ENCODE results near the gene COL2A1.
A peak's percentile ranks its signal among the peaks of the same experiment; 100 is the strongest.

The COL2A1 gene

DNA sequence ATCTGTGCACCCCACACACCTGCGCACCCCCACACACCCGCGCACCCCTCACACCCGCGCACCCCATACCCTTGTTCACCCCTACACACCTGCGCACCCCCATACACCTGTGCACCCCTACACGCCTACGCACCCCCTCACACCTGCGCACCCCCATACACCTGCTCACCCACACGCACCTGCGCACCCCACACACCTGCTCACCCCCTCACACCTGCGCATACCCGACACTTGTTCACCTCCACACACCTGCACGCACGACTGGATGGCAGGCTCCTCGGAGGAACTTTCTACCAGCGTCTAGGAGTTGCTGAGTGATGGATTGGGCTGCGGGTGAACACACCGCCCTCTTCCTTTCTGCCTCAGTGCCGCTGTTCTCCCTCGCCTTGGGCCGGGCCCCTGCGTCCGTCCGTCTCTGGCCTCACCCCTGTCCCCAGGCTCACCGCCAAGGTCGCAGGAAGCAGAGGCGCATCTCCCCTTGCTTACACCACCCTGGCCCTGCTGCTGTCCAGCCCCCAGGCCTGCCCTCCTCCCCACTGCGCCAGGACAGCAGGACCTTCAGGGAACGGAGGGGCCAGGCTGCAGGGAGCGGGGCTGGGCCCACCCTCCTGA, 61.6 kb downstream of the COL2A1 start:
- no peak for DNase-seq

GRCh38 chr12:47941871-47942613, 62.2 kb downstream of the COL2A1 start:
- DNase-seq = peak; percentile 24

GRCh38 chr12:47941475-47941780, 62.8 kb downstream of the COL2A1 start:
- DNase-seq = no peak

DNA sequence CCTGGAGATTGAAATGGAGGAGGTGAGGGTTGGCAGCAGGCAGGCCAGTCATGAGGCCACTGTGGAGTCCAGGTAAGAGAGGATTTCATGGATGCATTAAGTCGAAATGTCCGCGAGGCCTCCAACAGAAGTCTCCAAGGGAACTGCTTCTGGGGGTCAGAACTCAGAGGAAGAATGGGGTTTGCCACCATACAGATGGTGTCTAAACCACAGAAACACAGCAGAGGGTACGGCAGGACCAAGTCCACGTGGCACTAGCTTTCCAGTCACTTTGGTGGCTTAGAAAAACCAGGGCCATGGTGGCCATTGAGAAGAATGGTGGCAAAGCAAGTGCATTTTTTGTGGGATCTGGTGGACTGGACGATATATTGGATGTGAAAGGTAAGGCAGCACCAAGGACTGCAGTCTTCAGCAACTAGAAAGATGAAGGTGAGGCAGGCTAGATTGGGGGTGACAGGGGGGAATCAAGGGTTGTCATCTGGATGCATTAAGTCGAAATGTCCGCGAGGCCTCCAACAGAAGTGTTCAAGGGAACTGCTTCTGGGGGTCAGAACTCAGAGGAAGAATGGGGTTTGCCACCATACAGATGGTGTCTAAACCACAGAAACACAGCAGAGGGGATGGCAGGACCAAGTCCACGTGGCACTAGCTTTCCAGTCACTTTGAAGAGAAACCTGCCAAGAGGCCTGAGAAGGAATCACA, 63.4 kb downstream of the COL2A1 start:
- DNase-seq = no peak

DNA sequence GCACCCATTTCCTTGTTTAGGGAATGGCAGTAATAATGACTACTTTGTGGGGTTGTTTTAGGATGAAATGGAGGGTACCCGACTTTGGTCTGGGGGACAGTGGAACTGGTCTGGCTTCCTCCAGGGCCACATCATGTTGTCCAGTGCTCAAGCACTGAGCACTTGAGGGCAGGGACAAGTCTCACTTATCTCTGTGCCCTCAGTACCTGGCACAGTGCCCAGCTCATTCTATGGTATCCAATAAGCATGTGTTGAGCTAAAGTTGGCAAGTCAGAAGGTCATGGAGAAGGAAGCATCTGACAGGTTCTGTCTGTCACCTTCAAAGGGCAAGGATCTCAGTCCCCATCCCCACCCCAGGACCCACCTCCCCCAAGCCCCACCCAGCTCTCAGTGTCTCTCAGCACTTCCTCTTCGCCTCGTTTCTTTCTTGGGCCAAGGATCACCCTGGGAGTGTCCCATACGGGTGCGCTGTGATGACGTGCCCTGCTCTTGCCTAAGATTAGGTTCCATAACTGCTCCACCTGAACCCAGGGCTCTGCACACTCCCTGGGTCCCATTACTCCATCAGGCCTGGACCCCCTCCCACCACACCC, 65.2 kb downstream of the COL2A1 start:
- DNase-seq = peak; percentile 90

DNA sequence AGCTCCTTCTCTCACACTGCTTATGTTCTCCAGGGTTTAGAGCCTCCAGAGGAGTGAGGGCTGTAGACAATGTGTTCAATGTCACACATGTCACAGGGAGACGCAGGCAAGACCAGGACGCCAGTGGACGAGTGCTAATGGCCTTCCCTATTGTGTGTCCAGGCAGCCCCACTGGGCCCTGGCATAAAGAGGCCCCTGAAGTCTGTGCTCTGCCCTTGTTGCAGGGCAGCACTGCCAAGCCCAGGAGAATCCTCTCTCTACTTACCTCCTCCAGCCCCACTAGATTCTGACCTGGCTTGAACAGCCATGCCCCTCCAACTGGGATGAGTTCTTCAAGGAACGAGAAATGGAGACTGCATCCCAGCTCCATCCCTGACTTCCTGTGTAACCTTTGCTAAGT, 65.7 kb downstream of the COL2A1 start:
- DNase-seq = no peak

GRCh38 chr12:47938093-47938492, 66.2 kb downstream of the COL2A1 start:
- DNase-seq = no peak

DNA sequence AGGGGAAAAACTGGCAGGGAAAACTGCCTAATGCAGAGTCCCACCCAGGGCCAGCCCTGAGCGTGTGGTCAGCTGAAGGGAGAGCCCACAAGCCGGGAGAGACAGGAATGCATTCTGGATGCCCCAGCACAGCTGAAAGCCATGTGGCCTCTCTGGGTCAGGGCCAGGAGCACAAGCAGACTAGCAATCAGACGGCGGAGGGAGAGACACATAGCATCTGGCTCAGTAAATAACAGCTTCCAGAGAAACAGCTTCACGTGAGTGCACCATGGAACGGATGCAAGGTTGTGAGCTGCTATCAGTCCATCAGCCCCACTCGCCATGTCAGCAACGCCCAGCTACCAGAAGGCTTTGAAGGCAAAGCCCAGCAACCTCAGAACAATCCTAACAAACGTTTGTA, 69.1 kb downstream of the COL2A1 start:
- no peak for DNase-seq

GRCh38 chr12:47931187-47931586, 73.1 kb downstream of the COL2A1 start:
- DNase-seq = no peak

- DNase-seq = no peak
Observed at GRCh38 chr12:47930634-47931033, 73.6 kb downstream of the COL2A1 start.

DNA sequence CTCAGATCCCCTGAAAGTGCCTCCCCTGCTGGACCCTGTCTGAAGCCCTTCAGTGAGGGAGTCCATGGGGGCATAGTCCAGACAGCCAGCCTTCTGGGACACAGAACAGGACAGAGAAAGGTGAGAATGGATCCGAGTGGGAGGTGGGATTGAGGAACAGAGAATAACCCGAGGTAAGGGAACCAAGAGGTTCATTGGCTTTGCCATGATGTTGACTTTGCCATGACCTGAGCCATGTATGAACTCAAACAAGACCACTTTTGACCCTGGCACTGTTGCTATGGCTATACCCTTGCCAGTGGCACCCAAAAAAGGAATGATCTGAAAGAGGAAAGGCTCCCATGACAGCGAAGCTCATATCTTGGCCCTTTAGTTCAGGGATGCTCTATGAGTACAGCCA, 76.9 kb downstream of the COL2A1 start:
- DNase-seq = no peak

Data from hematopoietic multipotent progenitor cell treated with erythropoietin and hydrocortisone succinate and interleukin-3 and kit ligand, for 6 days (in vitro differentiated cells).